H54 (cell line): ENCODE measurements around the gene SLC6A11.

Source experiments
- DNase-seq: peaks from one replicate; pipeline ENCODE4 v3.0.0; 2011; ENCODE audit warnings: low spot score, mixed read lengths; ENCODE audit not compliant: insufficient read length
- FAIRE-seq: peaks from 3 replicates; lab custom pipeline; 2011; peaks lifted over from hg19 to GRCh38; lab: Jason Lieb, UNC
- POLR2A ChIP-seq: IDR thresholded peaks from 2 replicates; pipeline ENCODE4 v1.6.1; 2011; ENCODE audit warnings: low read depth, mild to moderate bottlenecking, low read length

Gene SLC6A11

GRCh38 chr3:10910367-10910766 is 94.3 kb downstream of the SLC6A11 start:
- no peak for TF ChIP-seq POLR2A
- DNase-seq (no peak), FAIRE-seq (no peak)

- no peak for DNase-seq
- TF ChIP-seq POLR2A: no peak
- FAIRE-seq: no peak
These were observed 95.4 kb downstream of the SLC6A11 start for GRCh38 chr3:10911350-10912002.

GRCh38 chr3:10912786-10913185 is 96.8 kb downstream of the SLC6A11 start:
- no peak for TF ChIP-seq POLR2A
- FAIRE-seq: no peak
- no peak for DNase-seq

- no peak for FAIRE-seq
- DNase-seq: no peak
- no peak for TF ChIP-seq POLR2A
These were observed 99.3 kb downstream of the SLC6A11 start for GRCh38 chr3:10915376-10915775.

- FAIRE-seq (peak; percentile 27), DNase-seq (peak; percentile 45)
- no peak for TF ChIP-seq POLR2A
These were observed 101.1 kb downstream of the SLC6A11 start for GRCh38 chr3:10917176-10917575.

GRCh38 chr3:10918011-10918410 is 102.0 kb downstream of the SLC6A11 start:
- FAIRE-seq: no peak

GRCh38 chr3:10919636-10920035 is 103.6 kb downstream of the SLC6A11 start:
- TF ChIP-seq POLR2A: no peak
- no peak for DNase-seq
- no peak for FAIRE-seq

More at GRCh38 chr3:10918011-10918410, 102.0 kb downstream of the SLC6A11 start:
- no peak for TF ChIP-seq POLR2A
- DNase-seq: no peak

- no peak for DNase-seq
- TF ChIP-seq POLR2A: no peak
- FAIRE-seq: no peak
These were observed 109.6 kb downstream of the SLC6A11 start for GRCh38 chr3:10925436-10926255.

- no peak for TF ChIP-seq POLR2A
- DNase-seq: no peak
- no peak for FAIRE-seq
These were observed 110.3 kb downstream of the SLC6A11 start for GRCh38 chr3:10926256-10926810.

- no peak for TF ChIP-seq POLR2A
- DNase-seq (no peak), FAIRE-seq (no peak)
These were observed 110.9 kb downstream of the SLC6A11 start for GRCh38 chr3:10926811-10927521.

GRCh38 chr3:10927551-10927950 is 111.5 kb downstream of the SLC6A11 start:
- no peak for TF ChIP-seq POLR2A
- DNase-seq (no peak), FAIRE-seq (no peak)

- DNase-seq: no peak
- TF ChIP-seq POLR2A: no peak
- no peak for FAIRE-seq
These were observed 112.5 kb downstream of the SLC6A11 start for GRCh38 chr3:10928407-10928960.

GRCh38 chr3:10928961-10929471 is 113.0 kb downstream of the SLC6A11 start:
- FAIRE-seq: no peak
- DNase-seq: no peak
- no peak for TF ChIP-seq POLR2A
